Caco-2 (cell line): ENCODE results near the gene HMG20A. TPM values are rescaled to one million over a fixed set of nuclear protein-coding genes. Genes with fewer than 3 reads are reported as not detected.
A peak's percentile ranks its signal among the peaks of the same experiment; 100 is the strongest.

Source experiments
- BruUV-seq: library from RNA; stranded (reverse); fragments of 400-500 nt; replicated peaks from 2 replicates; lab custom pipeline; 2021; lab: Mats Ljungman, UMichigan
- CTCF ChIA-PET: fragments of 300-600 bp; sonication (Branson Sonifier 250); formaldehyde crosslinking; loops from one replicate; lab custom pipeline; 2022; ENCODE audit warnings: antibody characterized with exemption; lab: Charles Lee
- POLR2A ChIA-PET: fragments of 300-600 bp; sonication (Branson Sonifier 250); formaldehyde crosslinking; loops from one replicate; lab custom pipeline; 2022; ENCODE audit warnings: antibody characterized with exemption; lab: Charles Lee
- DNase-seq, 2 experiments: peaks; one replicate each; pipeline versions ENCODE4 v3.0.0 to v3.0.0-alpha.2; 2020 to 2022
- H3K27me3 ChIP-seq: replicated peaks from 2 replicates; pipeline ENCODE4 v1.6.0; 2011; ENCODE audit warnings: low read length; ENCODE audit not compliant: control insufficient read depth, insufficient read depth
- H3K36me3 ChIP-seq: 2 replicates; pipeline ENCODE4 v1.5.1; 2011; ENCODE audit warnings: low read length; ENCODE audit not compliant: control insufficient read depth, insufficient read depth
- H3K4me1 ChIP-seq: fragments of 250-450 bp; sonication (Bioruptor Pico); 2 replicates; pipeline ENCODE4 v1.5.1; 2020; ENCODE audit warnings: mild to moderate bottlenecking
- H3K4me3 ChIP-seq: 2 replicates; pipeline ENCODE4 v1.5.1; 2011; ENCODE audit warnings: low read depth, mild to moderate bottlenecking, control low read depth, low read length
- H3K9me3 ChIP-seq: fragments of 250-450 bp; sonication (Bioruptor Pico); 2 replicates; pipeline ENCODE4 v1.5.1; 2020; ENCODE audit warnings: mild to moderate bottlenecking, moderate library complexity
- H3K27ac Mint-ChIP-seq: one replicate; pipeline ENCODE4 v1.8.0; 2022; ENCODE audit warnings: mixed read lengths; ENCODE audit not compliant: unreplicated experiment
- H3K27me3 Mint-ChIP-seq: one replicate; pipeline ENCODE4 v1.8.0; 2022; ENCODE audit warnings: mixed read lengths; ENCODE audit not compliant: insufficient read depth, unreplicated experiment
- H3K36me3 Mint-ChIP-seq: one replicate; pipeline ENCODE4 v1.8.0; 2022; ENCODE audit warnings: mild to moderate bottlenecking, mixed read lengths; ENCODE audit not compliant: insufficient read depth, unreplicated experiment
- H3K4me1 Mint-ChIP-seq: one replicate; pipeline ENCODE4 v1.8.0; 2022; ENCODE audit warnings: low read depth, mixed read lengths; ENCODE audit not compliant: unreplicated experiment
- H3K4me3 Mint-ChIP-seq: one replicate; pipeline ENCODE4 v1.8.0; 2022; ENCODE audit warnings: mild to moderate bottlenecking, moderate library complexity, mixed read lengths; ENCODE audit not compliant: unreplicated experiment
- H3K9me3 Mint-ChIP-seq: one replicate; pipeline ENCODE4 v1.8.0; 2022; ENCODE audit warnings: mixed read lengths; ENCODE audit not compliant: unreplicated experiment
- CTCF ChIP-seq, 2 experiments: fragments of 200-600 bp in 1 of 2; IDR thresholded peaks; 1 replicate in 1 of 2; 2 replicates in 1 of 2; pipeline versions ENCODE4 v1.5.1 to v1.8.0; 2011 to 2022; ENCODE audit warnings: antibody characterized with exemption in 1 of 2, control low read depth in 1 of 2, inconsistent platforms in 1 of 2, low read depth in 1 of 2, low read length in 1 of 2, mild to moderate bottlenecking in 1 of 2, moderate library complexity in 1 of 2; ENCODE audit not compliant: insufficient read depth in 1 of 2, severe bottlenecking in 1 of 2, unreplicated experiment in 1 of 2
- intact Hi-C: fragments of 100-400 bp; cut with micrococcal nuclease; formaldehyde crosslinking; loops from one replicate; pipeline ENCODE4 v1.10.0; 2022; ENCODE audit not compliant: unreplicated experiment
- total RNA-seq: library from RNA; stranded (reverse); gene quantifications from 2 replicates; pipeline ENCODE4 v1.2.3, GENCODE V29; 2022

The HMG20A gene
- total RNA-seq, 1 experiment from 2014 or later: 34.0 TPM

GRCh38 chr15:77416148-77416455 lies 4.6 kb upstream of the HMG20A start:
- Mint-ChIP-seq H3K4me1 (peaks cover 17% of the 10 kb centered on the region), H3K27me3 (no peaks in the 10 kb centered on the region), H3K9me3 (no peaks in the 10 kb centered on the region), H3K36me3 (peaks cover 16% of the 10 kb centered on the region), H3K4me3 (no peak overlapping the region), H3K27ac (no peak overlapping the region)
- Histone ChIP-seq H3K4me3 (no peak overlapping the region), H3K36me3 (no peaks in the 10 kb centered on the region; the same call in 1 of the 2 replicates), H3K9me3 (no peaks in the 10 kb centered on the region), H3K27me3 (no peaks in the 10 kb centered on the region), H3K4me1 (peaks cover 19% of the 10 kb centered on the region)
- ChIA-PET CTCF (no interaction called here), POLR2A (no interaction called here)
- DNase-seq: no peak
- no peak for TF ChIP-seq CTCF (IDR thresholded peaks at IDR 0.05; ENCODE audit: insufficient read depth in 1 of 2, low read depth in 1 of 2, low read length in 1 of 2, severe bottlenecking in 1 of 2, unreplicated experiment in 1 of 2)
- no TSS peak for BruUV-seq
- intact Hi-C loops: no loop called here

GRCh38 chr15:77416954-77417353 lies 3.7 kb upstream of the HMG20A start:
- Histone ChIP-seq H3K4me3 (no peak overlapping the region), H3K4me1 (peaks cover 17% of the 10 kb centered on the region), H3K27me3 (no peaks in the 10 kb centered on the region), H3K9me3 (no peaks in the 10 kb centered on the region), H3K36me3 (no peaks in the 10 kb centered on the region; the same call in 1 of the 2 replicates)
- intact Hi-C loops: no loop called here
- BruUV-seq: no TSS peak
- H3K4me1 Mint-ChIP-seq: peaks cover 14% of the 10 kb centered on the region
- TF ChIP-seq CTCF (IDR thresholded peaks at IDR 0.05; ENCODE audit: insufficient read depth in 1 of 2, low read depth in 1 of 2, low read length in 1 of 2, severe bottlenecking in 1 of 2, unreplicated experiment in 1 of 2): no peak
- no peak overlapping the region for H3K27ac Mint-ChIP-seq
- peaks cover 16% of the 10 kb centered on the region for H3K36me3 Mint-ChIP-seq
- H3K27me3 Mint-ChIP-seq: no peaks in the 10 kb centered on the region
- ChIA-PET POLR2A (no interaction called here), CTCF (interaction anchor here (3.1 kb wide), 1 partner anchor 126 kb away, joined by 19 read pairs; no protein-coding TSS in a partner anchor)
- H3K9me3 Mint-ChIP-seq: no peaks in the 10 kb centered on the region
- H3K4me3 Mint-ChIP-seq: peak overlapping the region; percentile 4
- DNase-seq: peak in 1 of 2 experiments; percentile 17

GRCh38 chr15:77417602-77418001 lies 3.1 kb upstream of the HMG20A start:
- intact Hi-C loops: no loop called here
- H3K4me1 ChIP-seq: peaks cover 17% of the 10 kb centered on the region
- POLR2A ChIA-PET: no interaction called here
- no TSS peak for BruUV-seq
- no peak for DNase-seq
- CTCF ChIA-PET: interaction anchor here (3.1 kb wide), 1 partner anchor 126 kb away, joined by 19 read pairs; no protein-coding TSS in a partner anchor
- H3K27ac Mint-ChIP-seq: no peak overlapping the region
- H3K36me3 Mint-ChIP-seq: peaks cover 16% of the 10 kb centered on the region
- H3K27me3 ChIP-seq: no peaks in the 10 kb centered on the region
- H3K4me3 ChIP-seq: no peak overlapping the region
- no peaks in the 10 kb centered on the region for H3K9me3 ChIP-seq
- H3K4me1 Mint-ChIP-seq: peaks cover 8% of the 10 kb centered on the region
- H3K9me3 Mint-ChIP-seq: no peaks in the 10 kb centered on the region
- no peaks in the 10 kb centered on the region for H3K27me3 Mint-ChIP-seq
- TF ChIP-seq CTCF (IDR thresholded peaks at IDR 0.05; ENCODE audit: insufficient read depth in 1 of 2, low read depth in 1 of 2, low read length in 1 of 2, severe bottlenecking in 1 of 2, unreplicated experiment in 1 of 2): no peak
- H3K4me3 Mint-ChIP-seq: peak overlapping the region; percentile 4
- H3K36me3 ChIP-seq: no peaks in the 10 kb centered on the region; the same call in 1 of the 2 replicates
